Measurements from ENCODE around the gene SRSF1. TPM values are rescaled to one million over a fixed set of nuclear protein-coding genes. Genes with fewer than 3 reads are reported as not detected.

SRSF1 gene
- total RNA-seq, 1 donor from 2014 or later = 155 TPM

DNA sequence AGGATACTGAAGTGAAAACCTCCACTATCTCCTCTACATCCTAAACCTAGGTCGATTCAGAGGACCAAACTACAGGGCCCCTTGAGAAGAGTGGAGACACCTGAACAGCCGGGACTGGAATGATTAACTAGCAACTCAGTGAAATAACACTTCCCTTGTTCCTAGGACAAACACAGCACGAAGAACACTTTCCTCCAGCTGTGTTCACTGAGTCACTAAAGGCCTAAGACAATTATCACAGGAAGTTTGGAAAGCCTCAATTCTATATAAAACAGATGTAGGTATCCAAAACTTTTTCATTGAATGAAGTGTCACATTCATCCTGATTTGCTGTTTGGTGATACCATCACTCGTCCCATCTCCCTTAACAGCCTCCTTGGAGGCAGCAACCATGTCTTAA lies 36.3 kb downstream of the SRSF1 start:
- no peak for DNase-seq (ENCODE audit: extremely low spot score in 2 of 2)
- Histone ChIP-seq H3K4me3 (no peak overlapping the region), H3K27ac (no peak overlapping the region), H3K4me1 (no peaks in the 10 kb centered on the region), H3K36me3 (peaks cover 0 to 36% of the 10 kb centered on the region in 2 donors), H3K27me3 (no peaks in the 10 kb centered on the region), H3K9me3 (no peaks in the 10 kb centered on the region)
- intact Hi-C loops (cut with DNase I) = no loop called here
- TF ChIP-seq, protein P1, sequence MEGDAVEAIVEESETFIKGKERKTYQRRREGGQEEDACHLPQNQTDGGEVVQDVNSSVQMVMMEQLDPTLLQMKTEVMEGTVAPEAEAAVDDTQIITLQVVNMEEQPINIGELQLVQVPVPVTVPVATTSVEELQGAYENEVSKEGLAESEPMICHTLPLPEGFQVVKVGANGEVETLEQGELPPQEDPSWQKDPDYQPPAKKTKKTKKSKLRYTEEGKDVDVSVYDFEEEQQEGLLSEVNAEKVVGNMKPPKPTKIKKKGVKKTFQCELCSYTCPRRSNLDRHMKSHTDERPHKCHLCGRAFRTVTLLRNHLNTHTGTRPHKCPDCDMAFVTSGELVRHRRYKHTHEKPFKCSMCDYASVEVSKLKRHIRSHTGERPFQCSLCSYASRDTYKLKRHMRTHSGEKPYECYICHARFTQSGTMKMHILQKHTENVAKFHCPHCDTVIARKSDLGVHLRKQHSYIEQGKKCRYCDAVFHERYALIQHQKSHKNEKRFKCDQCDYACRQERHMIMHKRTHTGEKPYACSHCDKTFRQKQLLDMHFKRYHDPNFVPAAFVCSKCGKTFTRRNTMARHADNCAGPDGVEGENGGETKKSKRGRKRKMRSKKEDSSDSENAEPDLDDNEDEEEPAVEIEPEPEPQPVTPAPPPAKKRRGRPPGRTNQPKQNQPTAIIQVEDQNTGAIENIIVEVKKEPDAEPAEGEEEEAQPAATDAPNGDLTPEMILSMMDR (IDR thresholded peaks at IDR 0.05) = no peak
- TF ChIP-seq POLR2A (IDR thresholded peaks at IDR 0.05) (no peak), POLR2AphosphoS5 (IDR thresholded peaks at IDR 0.05; ENCODE audit: insufficient read depth in 1 of 2, low read depth in 1 of 2) (no peak)

DNA sequence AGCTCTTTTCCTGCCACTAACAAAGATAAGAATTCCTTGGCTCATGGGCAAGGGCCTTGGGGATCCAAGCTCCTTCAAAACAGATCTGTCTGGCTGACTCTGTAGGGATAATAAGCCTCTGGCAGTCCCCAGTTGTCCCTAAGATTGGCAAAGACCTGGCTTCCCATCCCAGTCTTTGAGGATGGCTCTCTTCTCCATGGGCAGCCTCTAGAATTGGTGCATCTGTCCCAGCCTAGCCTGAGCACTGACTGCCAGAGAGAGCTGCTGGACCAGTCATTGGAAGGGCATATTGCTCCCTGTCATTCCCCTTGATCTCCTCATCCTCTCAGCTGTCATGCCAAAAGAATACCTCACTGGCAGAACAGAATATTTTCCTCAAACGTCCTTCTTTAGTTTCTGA lies 38.6 kb downstream of the SRSF1 start:
- TF ChIP-seq, protein P1 (IDR thresholded peaks at IDR 0.05) = no peak
- TF ChIP-seq POLR2AphosphoS5 (IDR thresholded peaks at IDR 0.05; ENCODE audit: insufficient read depth in 1 of 2, low read depth in 1 of 2) (no peak), POLR2A (IDR thresholded peaks at IDR 0.05) (no peak)
- Histone ChIP-seq H3K27me3 (no peaks in the 10 kb centered on the region), H3K36me3 (peaks cover 0 to 17% of the 10 kb centered on the region in 2 donors), H3K9me3 (no peaks in the 10 kb centered on the region), H3K27ac (no peak overlapping the region), H3K4me3 (no peak overlapping the region), H3K4me1 (no peaks in the 10 kb centered on the region)
- peak; percentile 47 to 58 for DNase-seq (ENCODE audit: extremely low spot score in 2 of 2)
- intact Hi-C loops (cut with DNase I) = no loop called here

DNA sequence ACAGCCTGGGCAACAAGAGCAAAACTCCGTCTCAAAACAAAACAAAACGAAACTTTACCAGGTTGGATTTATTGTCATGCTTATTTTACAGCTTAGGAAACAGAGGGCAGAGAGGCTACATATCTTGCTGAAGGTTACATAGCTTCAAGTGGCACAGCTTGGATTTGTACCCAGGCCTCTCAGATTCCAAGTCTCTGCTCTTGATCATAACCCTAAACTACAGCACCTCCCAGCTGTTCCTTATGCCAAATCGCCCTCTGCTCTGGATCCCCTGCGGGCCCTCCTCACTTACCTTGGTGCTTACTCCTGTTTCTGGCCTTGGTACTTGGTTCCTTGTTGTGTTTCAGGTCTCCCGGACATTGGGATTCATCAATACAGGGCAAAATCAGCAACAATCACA lies 40.2 kb downstream of the SRSF1 start:
- H3K27ac ChIP-seq = no peak overlapping the region
- peaks cover 0 to 1% of the 10 kb centered on the region in 2 donors for H3K36me3 ChIP-seq
- peak; percentile 19 to 25 for DNase-seq (ENCODE audit: extremely low spot score in 2 of 2)
- TF ChIP-seq POLR2A (IDR thresholded peaks at IDR 0.05) = no peak
- TF ChIP-seq, protein P1 (IDR thresholded peaks at IDR 0.05) = no peak
- no peak for TF ChIP-seq POLR2AphosphoS5 (IDR thresholded peaks at IDR 0.05; ENCODE audit: insufficient read depth in 1 of 2, low read depth in 1 of 2)
- intact Hi-C loops (cut with DNase I) = no loop called here
- no peak overlapping the region for H3K4me3 ChIP-seq
- H3K9me3 ChIP-seq = no peaks in the 10 kb centered on the region
- H3K27me3 ChIP-seq = no peaks in the 10 kb centered on the region
- no peaks in the 10 kb centered on the region for H3K4me1 ChIP-seq

DNA sequence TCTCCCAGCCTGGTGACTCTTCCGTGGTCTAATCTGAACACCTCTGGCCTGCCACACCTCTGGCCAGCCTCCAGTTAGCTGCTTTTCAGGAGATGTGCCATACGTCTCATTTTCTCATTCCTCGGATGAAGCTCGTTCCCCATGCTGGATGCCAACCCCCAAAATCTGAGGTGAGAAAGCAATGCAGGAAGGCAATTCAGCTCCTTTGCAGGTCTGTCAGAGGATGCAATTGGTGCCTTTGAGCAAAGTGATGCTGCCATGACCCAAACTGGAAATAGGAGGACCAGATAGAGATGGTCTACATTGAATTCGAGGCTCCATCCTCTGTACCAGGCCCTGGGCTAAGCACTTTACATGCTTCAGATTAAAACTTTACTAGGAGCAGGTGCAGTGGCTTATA lies 40.8 kb downstream of the SRSF1 start:
- intact Hi-C loops (cut with DNase I) = no loop called here
- no peak overlapping the region for H3K27ac ChIP-seq
- no peaks in the 10 kb centered on the region for H3K36me3 ChIP-seq
- no peaks in the 10 kb centered on the region for H3K9me3 ChIP-seq
- no peaks in the 10 kb centered on the region for H3K27me3 ChIP-seq
- TF ChIP-seq POLR2A (IDR thresholded peaks at IDR 0.05) = no peak
- no peak for TF ChIP-seq POLR2AphosphoS5 (IDR thresholded peaks at IDR 0.05; ENCODE audit: insufficient read depth in 1 of 2, low read depth in 1 of 2)
- TF ChIP-seq, protein P1 (IDR thresholded peaks at IDR 0.05) = no peak
- DNase-seq (ENCODE audit: extremely low spot score in 2 of 2) = peak; percentile 47 to 74
- no peak overlapping the region for H3K4me3 ChIP-seq
- no peaks in the 10 kb centered on the region for H3K4me1 ChIP-seq

DNA sequence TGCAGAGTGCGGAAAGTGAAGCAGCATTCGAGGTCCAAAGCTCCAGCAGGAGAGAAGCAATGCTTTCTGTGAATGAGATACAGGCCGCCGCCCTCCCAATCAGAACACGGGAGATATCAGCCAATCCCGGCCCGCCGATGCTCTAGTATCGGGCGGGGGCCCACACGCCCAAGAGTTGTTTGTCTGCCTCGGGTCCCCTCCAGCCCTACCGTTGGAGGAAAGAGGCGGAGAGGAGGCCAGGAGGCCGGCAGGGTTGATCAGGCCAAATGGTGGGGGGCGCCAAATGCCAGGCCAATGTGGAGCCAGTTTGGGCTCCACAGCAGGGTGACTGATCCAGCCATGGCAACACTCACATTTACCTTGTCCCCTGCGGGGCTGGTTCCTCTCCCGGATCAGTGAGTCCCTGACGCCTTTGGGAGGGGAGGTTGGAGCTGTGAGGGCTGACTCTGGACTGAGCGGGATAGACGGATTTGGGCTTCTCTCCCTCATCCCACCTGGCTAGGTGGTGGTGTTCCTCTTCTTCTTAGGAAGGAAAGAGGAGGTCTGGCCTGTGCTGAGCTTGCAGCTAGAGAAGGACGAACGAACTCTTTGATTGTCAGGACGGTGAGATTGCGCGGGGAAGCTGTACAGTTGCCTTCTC lies 41.4 kb downstream of the SRSF1 start:
- no peak overlapping the region for H3K27ac ChIP-seq
- no peaks in the 10 kb centered on the region for H3K27me3 ChIP-seq
- H3K4me1 ChIP-seq = no peaks in the 10 kb centered on the region
- intact Hi-C loops (cut with DNase I) = no loop called here
- no peak for TF ChIP-seq POLR2A (IDR thresholded peaks at IDR 0.05)
- no peak for TF ChIP-seq POLR2AphosphoS5 (IDR thresholded peaks at IDR 0.05; ENCODE audit: insufficient read depth in 1 of 2, low read depth in 1 of 2)
- TF ChIP-seq, protein P1 (IDR thresholded peaks at IDR 0.05) = no peak
- H3K36me3 ChIP-seq = no peaks in the 10 kb centered on the region
- DNase-seq (ENCODE audit: extremely low spot score in 2 of 2) = peak; percentile 64 to 77
- no peaks in the 10 kb centered on the region for H3K9me3 ChIP-seq
- no peak overlapping the region for H3K4me3 ChIP-seq

Data from vagina (tissue), 2 donors.